BJ (cell line): ENCODE measurements around the gene ZIC3. TPM values are rescaled to one million over a fixed set of nuclear protein-coding genes. Genes with fewer than 3 reads are reported as not detected.
A peak's percentile ranks its signal among the peaks of the same experiment; 100 is the strongest.

Source experiments
- CTCF ChIA-PET: fragments of 350-600 bp; formaldehyde crosslinking; extraction: SDS; loops from one replicate; lab custom pipeline; 2021; ENCODE audit warnings: antibody characterized with exemption, inconsistent platforms; lab: Yijun Ruan, JAX
- POLR2A ChIA-PET: fragments of 300-600 bp; sonication (Branson Sonifier 250); formaldehyde crosslinking; extraction: SDS; loops from one replicate; lab custom pipeline; 2021; ENCODE audit warnings: antibody characterized with exemption; lab: Charles Lee
- DNase-seq: peaks from one replicate; pipeline ENCODE4 v3.0.0-alpha.2; 2011; ENCODE audit warnings: low read depth
- H3K27me3 ChIP-seq: 2 replicates; pipeline ENCODE4 v1.6.0; 2011; ENCODE audit warnings: low read length; ENCODE audit not compliant: control insufficient read depth, insufficient read depth
- H3K36me3 ChIP-seq: 2 replicates; pipeline ENCODE4 v1.5.1; 2011; ENCODE audit warnings: low read length; ENCODE audit not compliant: control insufficient read depth, insufficient read depth
- H3K4me3 ChIP-seq: 2 replicates; pipeline ENCODE4 v1.5.1; 2011; ENCODE audit warnings: low read depth, mild to moderate bottlenecking, control low read depth, low read length
- polyA minus RNA-seq: library from RNA; depleted of rRNA, polyadenylated mRNA; stranded (reverse); fragments of >200 nt; gene quantifications from 2 replicates; pipeline ENCODE4 v1.2.3, GENCODE V29; 2011; rRNA and poly(A)+ RNA removed
- polyA plus RNA-seq: library from polyadenylated mRNA; depleted of rRNA; stranded (reverse); fragments of >200 nt; gene quantifications from 2 replicates; pipeline ENCODE4 v1.2.3, GENCODE V29; 2011; rRNA removed
- TF ChIP-seq, protein P1 (sequence below): IDR thresholded peaks from 2 replicates; pipeline ENCODE4 v1.5.1; 2011; ENCODE audit warnings: low read depth, mild to moderate bottlenecking, control low read depth, inconsistent platforms, low read length, moderate library complexity; ENCODE audit not compliant: insufficient read depth

Gene ZIC3
- polyA plus RNA-seq (not detected in 2 replicates), polyA minus RNA-seq (not detected in 2 replicates)

DNA sequence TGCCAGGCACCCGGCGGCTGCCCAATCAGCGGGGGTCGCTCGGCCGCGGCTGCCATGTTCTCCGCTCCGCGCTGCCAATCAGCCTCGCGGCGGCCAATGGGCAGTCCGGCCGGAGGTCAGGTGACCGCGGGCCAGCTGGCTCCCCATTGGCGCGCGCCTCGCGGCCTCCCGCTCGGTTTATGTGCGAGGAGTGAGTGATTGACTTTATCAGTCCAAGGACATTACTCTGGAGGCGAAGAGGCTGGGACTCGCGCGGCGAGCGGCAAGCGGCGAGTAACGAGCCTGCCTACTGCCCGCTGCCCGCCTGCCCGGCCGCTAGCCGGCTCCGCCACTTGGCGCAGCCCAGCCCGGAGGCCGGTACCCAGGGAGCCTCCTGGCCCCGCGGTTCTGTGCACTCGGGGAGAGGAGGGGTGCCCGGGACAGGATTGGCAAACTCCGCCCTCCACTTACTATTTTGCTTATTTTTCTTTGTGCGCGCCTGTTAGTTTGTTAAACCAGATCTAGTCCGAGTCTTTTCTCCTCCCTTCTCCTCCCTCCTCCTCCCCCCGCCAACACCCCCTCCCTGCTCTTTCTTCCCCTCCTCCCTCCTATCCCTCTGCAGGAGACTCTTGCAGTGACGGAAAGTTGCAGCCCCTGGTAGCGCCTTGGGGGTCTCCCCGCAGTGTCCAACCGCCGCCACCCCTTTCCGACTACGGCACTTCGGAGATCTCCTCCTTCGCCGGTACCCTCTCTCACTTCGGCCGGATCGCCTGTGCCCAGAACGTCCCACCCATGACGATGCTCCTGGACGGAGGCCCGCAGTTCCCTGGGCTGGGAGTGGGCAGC, at the start of gene ZIC3:
TSS of gene ZIC3 (plus strand) at position 207 of the 825 bp plus-strand sequence. CDS start at position 772, 565 bp downstream.
- peak within 1 kb of the TSS; percentile 29 for H3K4me3 ChIP-seq
- TF ChIP-seq, protein P1, sequence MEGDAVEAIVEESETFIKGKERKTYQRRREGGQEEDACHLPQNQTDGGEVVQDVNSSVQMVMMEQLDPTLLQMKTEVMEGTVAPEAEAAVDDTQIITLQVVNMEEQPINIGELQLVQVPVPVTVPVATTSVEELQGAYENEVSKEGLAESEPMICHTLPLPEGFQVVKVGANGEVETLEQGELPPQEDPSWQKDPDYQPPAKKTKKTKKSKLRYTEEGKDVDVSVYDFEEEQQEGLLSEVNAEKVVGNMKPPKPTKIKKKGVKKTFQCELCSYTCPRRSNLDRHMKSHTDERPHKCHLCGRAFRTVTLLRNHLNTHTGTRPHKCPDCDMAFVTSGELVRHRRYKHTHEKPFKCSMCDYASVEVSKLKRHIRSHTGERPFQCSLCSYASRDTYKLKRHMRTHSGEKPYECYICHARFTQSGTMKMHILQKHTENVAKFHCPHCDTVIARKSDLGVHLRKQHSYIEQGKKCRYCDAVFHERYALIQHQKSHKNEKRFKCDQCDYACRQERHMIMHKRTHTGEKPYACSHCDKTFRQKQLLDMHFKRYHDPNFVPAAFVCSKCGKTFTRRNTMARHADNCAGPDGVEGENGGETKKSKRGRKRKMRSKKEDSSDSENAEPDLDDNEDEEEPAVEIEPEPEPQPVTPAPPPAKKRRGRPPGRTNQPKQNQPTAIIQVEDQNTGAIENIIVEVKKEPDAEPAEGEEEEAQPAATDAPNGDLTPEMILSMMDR: no peak
- H3K36me3 ChIP-seq: no peaks in the 10 kb centered on the region
- DNase-seq: no peak
- ChIA-PET POLR2A (no interaction called here), CTCF (no interaction called here)
- H3K27me3 ChIP-seq: peaks cover 6% of the 10 kb centered on the region

DNA sequence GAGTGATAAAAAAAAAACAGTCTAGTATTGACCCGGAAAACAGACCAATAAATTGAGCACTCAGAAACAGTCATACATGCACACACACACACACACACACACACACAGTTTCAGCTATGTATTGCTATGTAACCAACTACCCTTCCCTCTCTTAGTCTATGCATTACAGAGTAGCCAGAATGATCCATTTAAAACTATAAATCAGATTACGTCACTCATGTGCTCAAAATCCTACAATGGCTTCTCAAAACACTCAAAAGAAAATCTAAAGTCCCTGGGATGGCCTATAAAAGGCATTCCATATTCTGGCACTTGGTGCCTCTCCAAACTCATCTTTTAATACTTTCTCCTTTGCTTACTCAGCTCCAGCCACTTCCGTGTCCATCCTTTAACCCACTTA, 46.5 kb upstream of the ZIC3 start:
- Histone ChIP-seq H3K4me3 (no peak overlapping the region), H3K27me3 (no peaks in the 10 kb centered on the region), H3K36me3 (no peaks in the 10 kb centered on the region)
- TF ChIP-seq, protein P1: no peak
- no peak for DNase-seq
- CTCF ChIA-PET: no interaction called here
- POLR2A ChIA-PET: no interaction called here

DNA sequence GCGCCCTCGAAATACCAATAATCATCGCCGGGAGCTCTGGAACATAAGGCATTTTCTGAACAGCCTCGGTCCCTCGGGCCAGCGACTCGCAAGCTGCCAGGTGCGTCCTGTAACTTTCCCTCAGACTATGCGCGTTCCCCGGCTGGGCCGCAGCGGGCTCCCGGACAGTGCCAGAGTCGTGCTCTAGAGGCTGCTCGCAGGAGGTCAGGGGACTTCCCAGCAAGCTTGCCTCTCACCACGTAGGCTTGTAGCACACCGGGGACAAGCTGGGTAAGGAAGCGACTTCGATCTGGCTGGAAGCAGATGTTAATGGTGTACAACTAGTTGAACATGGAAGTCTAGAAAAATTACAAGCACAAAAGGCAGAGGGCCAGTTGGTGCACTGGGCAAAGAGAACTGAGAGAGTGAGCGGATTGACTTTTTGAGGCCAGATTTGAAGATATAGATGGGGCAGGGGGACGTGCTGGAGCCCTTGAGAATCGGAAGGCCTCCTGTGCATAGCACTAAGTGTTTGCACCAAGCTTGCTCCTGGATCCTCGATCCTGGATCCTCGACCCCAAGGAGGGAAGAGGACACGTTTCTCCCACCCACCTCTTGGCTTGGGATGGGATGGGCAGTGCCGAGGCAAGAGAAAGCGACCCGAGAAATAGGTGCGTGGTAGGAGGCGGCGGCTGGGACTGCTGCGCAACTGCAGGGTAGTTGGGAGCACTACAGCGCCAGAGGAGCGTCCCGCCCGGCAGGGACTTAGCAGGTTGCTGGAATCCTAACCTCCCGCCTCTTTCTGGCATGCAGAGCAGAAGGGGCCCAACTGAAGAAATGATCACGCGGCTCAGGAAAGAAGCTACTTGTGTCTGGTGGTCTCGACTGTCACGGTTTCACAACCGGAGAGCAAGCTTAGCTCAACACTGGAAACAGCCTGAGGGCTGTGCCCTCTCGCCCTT, 19.9 kb upstream of the ZIC3 start:
- ChIA-PET POLR2A (no interaction called here), CTCF (no interaction called here)
- no peaks in the 10 kb centered on the region for H3K36me3 ChIP-seq
- H3K27me3 ChIP-seq: peaks cover 4% of the 10 kb centered on the region
- DNase-seq: no peak
- TF ChIP-seq, protein P1: no peak
- H3K4me3 ChIP-seq: no peak overlapping the region

DNA sequence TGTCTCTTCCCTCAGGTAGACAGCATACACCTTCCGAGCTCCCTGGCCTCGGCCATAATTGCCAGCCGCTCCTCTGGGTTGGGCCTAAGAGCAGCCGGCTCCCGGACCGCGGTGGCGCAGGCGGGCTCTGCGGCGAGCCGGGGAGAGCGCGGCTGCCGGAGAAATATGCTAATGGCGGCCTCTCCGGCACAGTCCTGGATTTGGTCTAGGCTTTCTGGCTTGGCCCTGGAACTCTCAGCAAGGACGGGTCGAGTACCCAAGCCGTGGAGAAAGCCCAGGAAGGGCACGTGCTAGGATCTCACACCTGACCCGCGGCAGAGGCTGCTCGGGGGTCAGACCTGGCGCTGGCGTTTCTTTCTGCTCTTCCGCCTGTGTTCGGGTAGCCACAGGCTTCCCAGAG, 18.6 kb upstream of the ZIC3 start:
- ChIA-PET CTCF (no interaction called here), POLR2A (no interaction called here)
- Histone ChIP-seq H3K4me3 (no peak overlapping the region), H3K27me3 (peaks cover 4% of the 10 kb centered on the region), H3K36me3 (no peaks in the 10 kb centered on the region)
- TF ChIP-seq, protein P1: no peak
- no peak for DNase-seq

DNA sequence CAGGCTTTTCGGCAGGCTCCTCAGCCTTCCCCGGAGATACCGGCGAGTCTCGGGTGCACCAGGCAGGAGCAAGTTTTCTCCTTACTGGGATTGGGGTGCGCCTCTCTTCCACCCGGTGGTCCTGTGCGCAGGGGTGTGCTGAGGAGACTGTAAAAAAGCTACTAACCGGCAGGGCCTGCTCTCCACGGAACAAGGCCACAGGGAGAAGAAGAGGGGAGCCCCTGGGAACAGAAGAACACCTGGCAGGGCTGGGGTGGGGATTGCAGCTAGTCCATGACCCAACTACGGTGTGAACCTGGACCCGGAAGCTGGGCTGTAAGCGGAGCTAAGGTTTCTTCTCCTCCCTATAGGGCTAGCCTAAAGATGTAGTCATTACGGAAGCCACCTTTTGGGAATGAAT, 17.7 kb upstream of the ZIC3 start:
- no peak for DNase-seq
- ChIA-PET CTCF (no interaction called here), POLR2A (no interaction called here)
- H3K27me3 ChIP-seq: peaks cover 4% of the 10 kb centered on the region
- H3K36me3 ChIP-seq: no peaks in the 10 kb centered on the region
- H3K4me3 ChIP-seq: no peak overlapping the region
- TF ChIP-seq, protein P1: no peak
